ENCODE data around the gene ZSWIM6. TPM values are rescaled to one million over a fixed set of nuclear protein-coding genes. Genes with fewer than 3 reads are reported as not detected.

Gene ZSWIM6
- total RNA-seq, 4 donors from 2014 or later = 1.9 to 4.0 (median 3.0) TPM

GRCh38 chr5:61389609-61390008 lies 57.6 kb downstream of the ZSWIM6 start:
- no peak overlapping the region for H3K27ac ChIP-seq
- in situ Hi-C loops (cut with MboI; ENCODE audit: low sequenced_read_pairs in 4 of 4) (no loop called here), intact Hi-C loops (cut with DNase I; ENCODE audit: low total_unique reads) (no loop called here)
- TF ChIP-seq POLR2A (IDR thresholded peaks at IDR 0.05) = no peak
- no peak for TF ChIP-seq CTCF (IDR thresholded peaks at IDR 0.05 in 4 of 5, conservative IDR thresholded peaks at IDR 0.05 in 1 of 5)
- DNase-seq (no peak), ATAC-seq (no peak)
- H3K4me3 ChIP-seq = no peak overlapping the region
- H3K4me1 ChIP-seq = peaks cover 10 to 13% of the 10 kb centered on the region in 2 donors
- H3K27me3 ChIP-seq = no peaks in the 10 kb centered on the region
- H3K36me3 ChIP-seq = no peaks in the 10 kb centered on the region
- H3K9me3 ChIP-seq = no peaks in the 10 kb centered on the region

- TF ChIP-seq POLR2A (IDR thresholded peaks at IDR 0.05) (no peak), CTCF (IDR thresholded peaks at IDR 0.05 in 4 of 5, conservative IDR thresholded peaks at IDR 0.05 in 1 of 5) (no peak)
- intact Hi-C loops (cut with DNase I; ENCODE audit: low total_unique reads) = no loop called here
These were observed 62.1 kb downstream of the ZSWIM6 start for GRCh38 chr5:61394078-61394704.

GRCh38 chr5:61394793-61395192 lies 62.7 kb downstream of the ZSWIM6 start:
- ATAC-seq (no peak), DNase-seq (no peak)
- Histone ChIP-seq H3K27ac (no peak overlapping the region), H3K4me3 (no peak overlapping the region), H3K27me3 (no peaks in the 10 kb centered on the region), H3K9me3 (no peaks in the 10 kb centered on the region), H3K4me1 (peaks cover 0 to 11% of the 10 kb centered on the region in 2 donors), H3K36me3 (no peaks in the 10 kb centered on the region)
- TF ChIP-seq POLR2A (IDR thresholded peaks at IDR 0.05) (no peak), CTCF (IDR thresholded peaks at IDR 0.05 in 4 of 5, conservative IDR thresholded peaks at IDR 0.05 in 1 of 5) (no peak)
- in situ Hi-C loops (cut with MboI; ENCODE audit: low sequenced_read_pairs in 4 of 4) = no loop called here
- intact Hi-C loops (cut with DNase I; ENCODE audit: low total_unique reads) = no loop called here

More at GRCh38 chr5:61394078-61394704, 62.1 kb downstream of the ZSWIM6 start:
- Histone ChIP-seq H3K4me3 (no peak overlapping the region), H3K27me3 (no peaks in the 10 kb centered on the region), H3K27ac (no peak overlapping the region), H3K9me3 (no peaks in the 10 kb centered on the region), H3K36me3 (no peaks in the 10 kb centered on the region), H3K4me1 (peaks cover 0 to 11% of the 10 kb centered on the region in 2 donors)
- ATAC-seq (no peak), DNase-seq (no peak)
- in situ Hi-C loops (cut with MboI; ENCODE audit: low sequenced_read_pairs in 4 of 4) = no loop called here

- H3K27me3 ChIP-seq = no peaks in the 10 kb centered on the region
- TF ChIP-seq CTCF (IDR thresholded peaks at IDR 0.05 in 4 of 5, conservative IDR thresholded peaks at IDR 0.05 in 1 of 5) = no peak
- TF ChIP-seq POLR2A (IDR thresholded peaks at IDR 0.05) = no peak
- H3K36me3 ChIP-seq = no peaks in the 10 kb centered on the region
- in situ Hi-C loops (cut with MboI; ENCODE audit: low sequenced_read_pairs in 4 of 4) = no loop called here
- ATAC-seq (no peak), DNase-seq (no peak)
- H3K4me1 ChIP-seq = peaks cover 11% of the 10 kb centered on the region in 2 donors
- no peak overlapping the region for H3K4me3 ChIP-seq
- no peak overlapping the region for H3K27ac ChIP-seq
- intact Hi-C loops (cut with DNase I; ENCODE audit: low total_unique reads) = no loop called here
- no peaks in the 10 kb centered on the region for H3K9me3 ChIP-seq
These were observed 65.2 kb downstream of the ZSWIM6 start for GRCh38 chr5:61397238-61397637.

- peaks cover 11 to 18% of the 10 kb centered on the region in 2 donors for H3K4me1 ChIP-seq
- H3K4me3 ChIP-seq = no peak overlapping the region
These were observed 65.9 kb downstream of the ZSWIM6 start for GRCh38 chr5:61397937-61398336.

More at GRCh38 chr5:61397937-61398336, 65.9 kb downstream of the ZSWIM6 start:
- intact Hi-C loops (cut with DNase I; ENCODE audit: low total_unique reads) = no loop called here
- DNase-seq (no peak), ATAC-seq (no peak)
- TF ChIP-seq POLR2A (IDR thresholded peaks at IDR 0.05) (no peak), CTCF (IDR thresholded peaks at IDR 0.05 in 4 of 5, conservative IDR thresholded peaks at IDR 0.05 in 1 of 5) (no peak)
- no peaks in the 10 kb centered on the region for H3K9me3 ChIP-seq
- in situ Hi-C loops (cut with MboI; ENCODE audit: low sequenced_read_pairs in 4 of 4) = no loop called here
- no peaks in the 10 kb centered on the region for H3K36me3 ChIP-seq
- no peak overlapping the region for H3K27ac ChIP-seq
- no peaks in the 10 kb centered on the region for H3K27me3 ChIP-seq
